B cell (primary cell): Measurements from ENCODE around the gene PTGDR2.

ENCODE experiments used
- EZH2 ChIP-seq: IDR thresholded peaks from 2 replicates; pipeline ENCODE4 v1.6.1; 2012; ENCODE audit warnings: borderline replicate concordance, low read depth, mild to moderate bottlenecking, moderate library complexity, low read length; ENCODE audit not compliant: insufficient read depth, poor library complexity, severe bottlenecking
- TF ChIP-seq, protein P1 (sequence below): fragments of 200-600 bp; IDR thresholded peaks from one replicate; pipeline ENCODE4 v1.8.0; 2022; ENCODE audit warnings: antibody characterized with exemption, mild to moderate bottlenecking

DNA sequence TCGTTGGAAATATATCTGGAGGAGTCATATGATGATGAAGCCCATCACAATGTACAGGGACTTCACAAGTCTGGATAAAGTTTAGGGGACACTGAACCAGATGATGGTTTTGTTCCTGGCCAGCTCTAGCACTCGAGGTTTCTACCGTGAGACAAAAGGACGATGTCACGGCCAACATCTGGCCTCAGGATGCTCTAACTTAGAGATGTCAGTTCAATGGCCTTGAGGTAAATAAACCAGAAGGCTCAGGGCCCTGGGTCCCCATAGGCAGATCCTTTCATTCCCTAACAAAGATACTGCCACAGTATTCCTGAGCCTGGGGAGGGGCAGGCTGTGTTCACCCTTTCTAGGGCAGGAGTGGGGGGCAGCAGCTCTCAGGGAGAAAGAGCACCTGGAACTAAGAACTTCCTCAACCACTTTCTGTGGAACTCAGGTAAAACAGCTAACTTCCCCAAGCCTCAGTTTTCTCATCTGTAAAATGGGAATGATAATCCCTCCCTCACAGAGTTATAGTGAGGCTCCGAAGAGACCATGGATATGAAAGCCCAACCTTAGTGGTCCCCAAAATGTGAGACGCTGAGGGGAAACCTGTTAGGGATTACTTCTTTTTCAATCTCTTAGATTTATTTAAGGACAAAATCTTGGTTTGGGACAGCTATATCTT lies 52.3 kb downstream of the PTGDR2 start:
- TF ChIP-seq, protein P1, sequence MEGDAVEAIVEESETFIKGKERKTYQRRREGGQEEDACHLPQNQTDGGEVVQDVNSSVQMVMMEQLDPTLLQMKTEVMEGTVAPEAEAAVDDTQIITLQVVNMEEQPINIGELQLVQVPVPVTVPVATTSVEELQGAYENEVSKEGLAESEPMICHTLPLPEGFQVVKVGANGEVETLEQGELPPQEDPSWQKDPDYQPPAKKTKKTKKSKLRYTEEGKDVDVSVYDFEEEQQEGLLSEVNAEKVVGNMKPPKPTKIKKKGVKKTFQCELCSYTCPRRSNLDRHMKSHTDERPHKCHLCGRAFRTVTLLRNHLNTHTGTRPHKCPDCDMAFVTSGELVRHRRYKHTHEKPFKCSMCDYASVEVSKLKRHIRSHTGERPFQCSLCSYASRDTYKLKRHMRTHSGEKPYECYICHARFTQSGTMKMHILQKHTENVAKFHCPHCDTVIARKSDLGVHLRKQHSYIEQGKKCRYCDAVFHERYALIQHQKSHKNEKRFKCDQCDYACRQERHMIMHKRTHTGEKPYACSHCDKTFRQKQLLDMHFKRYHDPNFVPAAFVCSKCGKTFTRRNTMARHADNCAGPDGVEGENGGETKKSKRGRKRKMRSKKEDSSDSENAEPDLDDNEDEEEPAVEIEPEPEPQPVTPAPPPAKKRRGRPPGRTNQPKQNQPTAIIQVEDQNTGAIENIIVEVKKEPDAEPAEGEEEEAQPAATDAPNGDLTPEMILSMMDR = no peak
- no peak for TF ChIP-seq EZH2
